ENCODE results near the gene GALNT10. TPM values are rescaled to one million over a fixed set of nuclear protein-coding genes. Genes with fewer than 3 reads are reported as not detected.

GALNT10 gene
- total and polyA plus RNA-seq, 2 of the 8 experiments (the other 6 are each of a cell fraction or from before 2014, with no cell fraction given): 4.6 to 15.5 TPM

DNA sequence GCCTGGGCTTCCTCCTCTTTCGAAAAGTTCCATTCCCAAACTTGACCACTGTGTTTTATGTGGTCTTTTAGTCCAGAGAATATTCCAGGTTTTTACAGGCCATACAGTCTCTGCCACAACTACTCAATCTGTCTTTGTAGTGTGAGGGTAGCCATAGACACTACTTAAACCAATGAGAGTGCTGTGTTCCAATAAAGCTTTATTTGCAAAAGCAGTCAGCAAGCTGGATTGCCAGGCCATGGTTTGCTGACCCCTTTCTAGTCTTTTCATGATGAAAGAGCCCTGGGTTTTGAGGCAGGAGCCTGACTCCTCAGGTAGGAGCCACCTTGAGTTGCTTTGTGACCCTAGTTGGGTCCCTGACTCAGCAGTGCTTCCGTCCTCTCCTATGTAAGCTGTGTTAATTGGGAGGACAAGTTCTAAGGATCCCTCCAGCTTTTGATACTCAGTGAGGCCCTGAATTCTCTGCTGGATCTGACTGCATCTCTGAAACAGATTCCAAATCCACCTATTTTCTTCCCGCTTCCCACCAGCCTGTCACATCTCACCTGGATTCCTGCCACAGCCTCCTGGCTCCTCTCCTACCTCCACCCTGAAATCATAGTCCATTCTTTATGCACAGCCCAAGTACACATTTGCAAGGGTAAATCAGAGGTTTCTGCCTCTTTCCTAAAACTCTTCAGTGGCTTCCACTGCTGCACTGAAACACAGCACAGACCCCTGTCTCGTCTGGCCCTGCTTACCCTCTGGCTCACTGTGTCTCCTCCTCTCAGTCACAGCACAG is 13.5 kb downstream of the GALNT10 start:
- Histone ChIP-seq H3K4me2 (ENCODE audit: insufficient read depth in 1 of 2, low read depth in 2 of 2, low read length in 2 of 2) (no peak overlapping the region), H3K4me3 (ENCODE audit: extremely low read depth in 1 of 4, insufficient read depth in 2 of 4, low read depth in 3 of 4, low read length in 4 of 4) (no peak overlapping the region), H3K27ac (ENCODE audit: low read depth, low read length) (no peak overlapping the region), H4K91ac (replicated peaks; ENCODE audit: insufficient read length, low read length) (no peak overlapping the region), H2BK5ac (ENCODE audit: low read depth, low read length) (no peak overlapping the region; the same call in 1 of the 2 replicates), H3K4me1 (replicated peaks in 1 of 4; ENCODE audit: control insufficient read depth in 3 of 4, insufficient read depth in 4 of 4, low read length in 3 of 4) (peaks cover 0 to 6% (median 3%) of the 10 kb centered on the region in 4 experiments; a peak in 2 of 7 replicates), H3K9ac (replicated peaks in 1 of 4; ENCODE audit: extremely low read depth in 1 of 4, low read depth in 3 of 4, low read length in 3 of 4) (no peak overlapping the region), H2BK12ac (ENCODE audit: low read depth, low read length) (no peak overlapping the region), H3K79me1 (ENCODE audit: low read depth, low read length) (no peaks in the 10 kb centered on the region), H3K14ac (ENCODE audit: insufficient read length) (no peak overlapping the region), H2BK120ac (replicated peaks; ENCODE audit: low read depth, low read length) (no peak overlapping the region), H2BK15ac (ENCODE audit: low read length) (no peak overlapping the region; the same call in 1 of the 2 replicates), H3K23ac (ENCODE audit: insufficient read length) (no peak overlapping the region), H3K23me2 (ENCODE audit: low read depth, low read length) (no peaks in the 10 kb centered on the region), H3K4ac (replicated peaks; ENCODE audit: insufficient read length, low read depth, low read length) (no peak overlapping the region), H2BK20ac (ENCODE audit: low read length) (no peak overlapping the region), H3K36me3 (ENCODE audit: control insufficient read depth in 2 of 4, insufficient read depth in 4 of 4, low read length in 3 of 4) (no peaks in the 10 kb centered on the region), H4K20me1 (replicated peaks in 1 of 2; ENCODE audit: control insufficient read depth in 1 of 2, insufficient read depth in 2 of 2, low read length in 2 of 2) (no peaks in the 10 kb centered on the region), H2AK5ac (ENCODE audit: low read depth, low read length) (no peak overlapping the region), H4K8ac (ENCODE audit: extremely low read depth, insufficient read depth, low read length) (no peak overlapping the region), H4K5ac (ENCODE audit: insufficient read length, low read depth, low read length) (no peak overlapping the region), H3K9me3 (ENCODE audit: insufficient read depth in 2 of 2, low read depth in 1 of 2, low read length in 1 of 2) (no peaks in the 10 kb centered on the region), H2AFZ (ENCODE audit: low read length) (no peak overlapping the region), H3K79me2 (ENCODE audit: control insufficient read depth in 1 of 2, insufficient read depth in 2 of 2, low read length in 2 of 2) (no peaks in the 10 kb centered on the region), H3K56ac (replicated peaks; ENCODE audit: insufficient read length, low read depth, low read length) (no peak overlapping the region), H3K18ac (ENCODE audit: extremely low read depth, low read length) (no peak overlapping the region), H3K27me3 (replicated peaks in 1 of 4; ENCODE audit: control insufficient read depth in 3 of 4, extremely low read depth in 1 of 4, insufficient read depth in 3 of 4, low read length in 3 of 4) (0 out of 7 replicates have a peak, but pooled peaks cover 0 to 3% (median 0%) of the 10 kb centered on the region in 4 experiments)
- FAIRE-seq: no peak
- ChIA-PET CTCF (ENCODE audit: partially characterized antibody) (interaction anchor here (1.7 to 8.3 kb wide), 3 partner anchors 132 to 202 kb away, joined by 3 to 57 read pairs (median 10); no protein-coding TSS in a partner anchor), POLR2A (ENCODE audit: partially characterized antibody) (interaction anchor here (1.3 kb wide), 1 partner anchor 14 kb away, joined by 3 read pairs; the partner anchor contains the start of gene GALNT10)
- DNase-seq (ENCODE audit: low read depth in 1 of 2, low spot score in 2 of 2): no peak
- WGBS, 2 experiments (ENCODE audit: extremely low coverage in 1 of 2, insufficient coverage in 1 of 2, insufficient read length in 1 of 2, insufficient replicate concordance in 2 of 2, low coverage in 1 of 2, low lambda C conversion rate in 2 of 2, missing lambda C conversion rate in 1 of 2): 92% methylated on average over 4 of the region's 4 CpGs; no CpG with 5 or more reads in 1 of the 2 experiments
- TF ChIP-seq, protein P1, sequence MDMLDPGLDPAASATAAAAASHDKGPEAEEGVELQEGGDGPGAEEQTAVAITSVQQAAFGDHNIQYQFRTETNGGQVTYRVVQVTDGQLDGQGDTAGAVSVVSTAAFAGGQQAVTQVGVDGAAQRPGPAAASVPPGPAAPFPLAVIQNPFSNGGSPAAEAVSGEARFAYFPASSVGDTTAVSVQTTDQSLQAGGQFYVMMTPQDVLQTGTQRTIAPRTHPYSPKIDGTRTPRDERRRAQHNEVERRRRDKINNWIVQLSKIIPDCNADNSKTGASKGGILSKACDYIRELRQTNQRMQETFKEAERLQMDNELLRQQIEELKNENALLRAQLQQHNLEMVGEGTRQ (IDR thresholded peaks at IDR 0.05; ENCODE audit: low read length): no peak
- TF ChIP-seq CHD2 (IDR thresholded peaks at IDR 0.05; ENCODE audit: low read length): no peak
- no peak for TF ChIP-seq TBP (IDR thresholded peaks at IDR 0.05; ENCODE audit: low read depth, low read length)
- TF ChIP-seq ASH2L (IDR thresholded peaks at IDR 0.05; ENCODE audit: low read length): no peak
- TF ChIP-seq CHD1 (IDR thresholded peaks at IDR 0.05; ENCODE audit: low read depth, low read length): no peak
- TF ChIP-seq, protein P2, sequence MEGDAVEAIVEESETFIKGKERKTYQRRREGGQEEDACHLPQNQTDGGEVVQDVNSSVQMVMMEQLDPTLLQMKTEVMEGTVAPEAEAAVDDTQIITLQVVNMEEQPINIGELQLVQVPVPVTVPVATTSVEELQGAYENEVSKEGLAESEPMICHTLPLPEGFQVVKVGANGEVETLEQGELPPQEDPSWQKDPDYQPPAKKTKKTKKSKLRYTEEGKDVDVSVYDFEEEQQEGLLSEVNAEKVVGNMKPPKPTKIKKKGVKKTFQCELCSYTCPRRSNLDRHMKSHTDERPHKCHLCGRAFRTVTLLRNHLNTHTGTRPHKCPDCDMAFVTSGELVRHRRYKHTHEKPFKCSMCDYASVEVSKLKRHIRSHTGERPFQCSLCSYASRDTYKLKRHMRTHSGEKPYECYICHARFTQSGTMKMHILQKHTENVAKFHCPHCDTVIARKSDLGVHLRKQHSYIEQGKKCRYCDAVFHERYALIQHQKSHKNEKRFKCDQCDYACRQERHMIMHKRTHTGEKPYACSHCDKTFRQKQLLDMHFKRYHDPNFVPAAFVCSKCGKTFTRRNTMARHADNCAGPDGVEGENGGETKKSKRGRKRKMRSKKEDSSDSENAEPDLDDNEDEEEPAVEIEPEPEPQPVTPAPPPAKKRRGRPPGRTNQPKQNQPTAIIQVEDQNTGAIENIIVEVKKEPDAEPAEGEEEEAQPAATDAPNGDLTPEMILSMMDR (IDR thresholded peaks at IDR 0.05; ENCODE audit: control extremely low read depth in 1 of 3, insufficient read depth in 1 of 3, low read depth in 1 of 3, low read length in 3 of 3): no peak
- no peak for TF ChIP-seq ZNF274 (IDR thresholded peaks at IDR 0.05; ENCODE audit: borderline replicate concordance, extremely low read depth, low read length)
- TF ChIP-seq CTBP2 (IDR thresholded peaks at IDR 0.05; ENCODE audit: borderline replicate concordance, insufficient read depth, insufficient read length, low read length): no peak
